HG02885 (cell line): Measurements from ENCODE around the gene CROT.
A peak's percentile ranks its signal among the peaks of the same experiment; 100 is the strongest.

ENCODE experiments used
- ATAC-seq: cut with Tn5 transposase; IDR thresholded peaks from one replicate; pipeline ENCODE4 v1.9.1; 2021; ENCODE audit warnings: mild to moderate bottlenecking; ENCODE audit not compliant: unreplicated experiment, poor library complexity

The CROT gene

DNA sequence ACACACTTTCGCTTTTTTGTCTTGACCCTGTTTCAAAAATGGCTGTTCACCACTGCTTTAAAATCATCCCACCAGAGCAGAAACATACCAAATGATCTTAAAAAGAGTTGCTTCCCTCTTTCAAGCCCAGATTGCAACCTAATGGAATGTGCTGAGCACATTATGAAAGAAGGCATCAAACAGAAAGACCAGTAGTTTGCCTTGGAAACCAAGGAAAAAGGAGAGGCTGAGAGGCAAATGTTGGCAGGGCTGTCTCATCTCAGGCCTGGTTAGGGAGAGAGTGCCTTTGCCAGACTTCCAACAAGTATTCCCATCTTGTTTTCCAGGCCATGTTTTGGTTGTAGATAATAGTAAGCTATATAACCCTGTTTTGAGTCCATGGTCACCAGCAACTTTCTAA lies 65.7 kb downstream of the CROT start:
- no peak for ATAC-seq

GRCh38 chr7:87413029-87413428 lies 67.6 kb downstream of the CROT start:
- no peak for ATAC-seq

- ATAC-seq = no peak
Measured at GRCh38 chr7:87413951-87414793, 68.7 kb downstream of the CROT start.

- no peak for ATAC-seq
Measured at GRCh38 chr7:87414794-87415188, 69.3 kb downstream of the CROT start.

DNA sequence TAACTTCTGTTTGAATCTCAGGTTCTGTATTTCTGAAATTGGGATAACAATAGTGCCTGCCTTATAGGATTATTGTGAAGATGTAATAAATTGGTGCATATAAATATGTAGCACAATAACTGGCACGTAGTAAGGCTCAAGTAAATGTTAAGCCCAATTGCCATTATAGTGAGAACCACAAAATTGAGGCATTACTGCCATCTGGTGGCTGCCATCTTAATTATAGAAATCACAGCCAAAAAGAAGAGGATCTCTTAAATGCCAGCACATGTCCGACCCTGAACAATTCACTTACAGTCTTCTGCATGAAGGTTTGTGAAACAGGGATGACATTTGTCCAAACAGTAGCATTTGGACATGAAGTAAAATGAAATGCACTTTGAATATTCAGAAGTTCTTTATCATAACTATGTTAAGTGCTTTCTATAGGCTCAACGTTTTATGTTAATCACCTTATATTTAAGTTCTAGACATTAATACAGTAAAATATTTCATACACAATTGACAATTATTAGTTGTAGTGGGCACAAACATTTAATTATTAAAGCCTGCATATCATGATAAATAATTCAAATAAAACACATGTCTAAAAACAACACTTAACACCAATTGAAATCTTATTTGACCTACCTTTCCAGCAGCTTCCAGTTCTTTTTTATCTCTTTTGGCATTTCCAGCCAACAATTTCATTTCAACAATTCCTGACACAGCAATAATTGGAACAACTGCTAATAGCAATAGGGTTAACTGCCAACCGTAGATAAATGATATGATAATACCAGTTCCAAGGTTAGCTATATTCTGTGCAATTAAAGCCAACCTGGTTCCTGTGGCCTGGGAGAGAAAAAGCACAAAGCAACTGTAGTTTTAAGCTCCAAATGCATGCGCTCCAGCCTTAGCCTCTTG lies 71.5 kb downstream of the CROT start:
- peak; percentile 84 for ATAC-seq

DNA sequence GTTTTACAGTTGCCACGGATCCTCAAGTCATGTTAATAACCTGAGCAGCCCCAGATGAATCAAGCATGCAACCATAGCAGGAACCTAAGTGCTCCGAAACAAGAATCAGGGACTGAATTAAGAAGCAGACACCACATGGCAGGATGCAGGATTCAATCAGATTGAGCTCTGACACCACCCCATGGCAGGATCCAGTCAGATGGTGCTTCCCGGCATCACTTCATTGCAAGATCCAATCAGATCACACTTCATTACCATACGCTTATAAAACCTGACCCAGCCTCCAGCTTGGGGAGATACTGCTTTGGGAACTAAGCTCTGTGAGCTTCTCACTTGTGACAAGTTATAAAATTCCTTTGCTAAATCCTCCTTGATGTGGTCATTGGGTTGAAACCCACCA lies 74.7 kb downstream of the CROT start:
- ATAC-seq = no peak

GRCh38 chr7:87424075-87424474 lies 78.6 kb downstream of the CROT start:
- no peak for ATAC-seq

DNA sequence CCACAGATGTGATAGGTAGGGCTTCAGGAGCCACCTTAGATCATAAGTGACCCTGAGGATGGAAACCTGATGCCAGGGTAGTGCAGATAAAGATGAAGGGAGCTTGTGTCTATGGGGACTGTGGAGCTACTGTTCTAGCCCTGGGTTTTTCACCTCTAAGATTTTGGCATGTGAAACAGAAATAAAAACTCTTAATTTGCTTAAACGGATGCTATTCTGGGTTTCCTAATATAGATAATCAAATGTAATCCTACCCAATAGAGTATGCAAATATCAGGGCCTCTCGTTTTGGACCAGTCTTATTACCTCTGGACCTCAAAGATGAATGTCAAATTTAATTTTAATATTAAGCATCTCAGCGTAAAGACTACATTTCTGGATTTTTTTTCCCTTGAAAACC lies 80.7 kb downstream of the CROT start:
- ATAC-seq = peak; percentile 63

GRCh38 chr7:87427288-87427687 lies 81.8 kb downstream of the CROT start:
- no peak for ATAC-seq

DNA sequence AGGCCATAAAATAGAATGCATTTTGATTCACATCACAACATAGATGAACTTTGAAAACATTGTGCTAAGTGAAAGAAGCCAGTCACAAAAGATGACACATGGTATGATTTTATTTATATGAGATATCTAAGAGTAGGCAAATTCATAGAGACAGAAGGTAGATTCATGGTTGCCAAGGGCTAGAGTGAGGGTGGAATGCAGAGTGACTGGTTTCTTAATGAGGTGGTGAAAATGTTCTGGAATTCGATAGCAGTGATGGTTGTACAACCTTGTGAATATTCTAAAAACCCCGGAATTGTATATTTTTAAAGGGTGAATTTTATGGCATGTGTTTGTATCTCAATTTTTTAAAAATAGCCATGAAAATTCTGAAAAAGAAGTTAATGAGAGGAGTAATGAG lies 87.1 kb downstream of the CROT start:
- no peak for ATAC-seq

GRCh38 chr7:87435546-87435945 lies 90.1 kb downstream of the CROT start:
- peak; percentile 49 for ATAC-seq

DNA sequence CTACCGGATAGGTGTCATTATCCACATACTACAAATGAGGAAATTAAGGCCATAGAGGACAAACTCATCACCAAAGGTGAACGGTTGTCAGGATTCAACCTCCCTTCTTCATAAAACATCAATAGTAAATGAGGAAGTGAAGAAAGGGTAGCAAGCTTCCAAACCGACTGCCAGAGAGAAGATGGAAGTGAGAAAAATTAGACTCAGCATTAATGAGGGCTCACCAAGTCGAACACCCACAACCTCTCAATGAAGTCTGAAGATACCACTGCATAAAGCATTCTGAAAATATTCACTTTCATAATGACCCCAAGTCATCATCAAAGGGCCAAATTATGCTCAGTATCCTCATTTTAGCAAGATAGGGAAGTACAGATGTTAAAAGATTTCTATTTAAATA lies 100.4 kb downstream of the CROT start:
- ATAC-seq = peak; percentile 86

DNA sequence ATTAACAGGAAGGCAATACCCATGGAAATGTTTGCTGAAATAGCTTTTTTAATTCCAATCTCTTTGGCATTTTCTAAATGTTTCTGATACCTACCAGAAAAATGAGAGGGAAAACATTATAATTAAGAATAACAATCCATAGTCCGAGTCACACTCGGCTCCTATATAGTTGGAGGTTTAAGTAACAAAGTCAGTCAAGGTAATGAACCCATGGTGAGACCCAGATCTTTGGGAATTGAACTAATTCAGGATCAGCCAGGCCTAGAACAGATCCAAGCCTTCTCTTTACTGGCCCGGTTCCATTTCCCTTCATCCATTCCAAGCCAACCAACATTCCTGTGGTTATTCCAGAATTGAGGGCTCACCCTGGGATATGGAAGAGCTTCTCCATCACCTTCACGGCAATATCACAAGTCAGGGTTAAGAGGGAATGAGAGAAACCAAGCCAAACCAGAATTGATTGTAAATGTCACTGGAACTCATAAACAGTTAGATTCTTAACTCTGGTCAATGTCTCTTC lies 101.7 kb downstream of the CROT start:
- ATAC-seq = no peak

DNA sequence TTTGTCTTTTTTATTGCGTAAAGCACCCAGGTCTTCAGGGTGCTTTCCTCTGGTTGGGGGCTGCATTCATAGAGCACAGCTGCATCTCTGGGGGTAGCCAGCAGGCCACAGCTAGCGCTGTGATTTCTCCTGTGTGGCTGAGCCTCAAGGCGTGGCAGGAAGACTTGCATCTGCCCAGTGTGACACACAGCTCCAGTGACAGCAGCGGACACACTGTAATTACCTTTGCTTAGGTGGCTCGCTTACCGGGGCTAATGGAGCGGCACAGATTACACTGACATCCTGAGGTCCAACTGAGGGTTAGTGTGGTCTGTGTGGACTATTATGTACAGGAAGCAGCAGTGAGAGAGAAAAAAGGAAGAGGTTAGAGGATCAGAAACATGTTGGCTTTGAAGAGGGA lies 102.9 kb downstream of the CROT start:
- no peak for ATAC-seq
